GM12873 (cell line): ENCODE measurements around the gene SMAD9.

Experiments
- TF ChIP-seq, protein P1 (sequence below): IDR thresholded peaks from 2 replicates; pipeline ENCODE4 v1.5.1; 2012; ENCODE audit warnings: low read depth, mild to moderate bottlenecking, moderate library complexity, low read length, control low read depth; ENCODE audit not compliant: insufficient read depth; ENCODE audit errors: missing control alignments

Gene SMAD9

DNA sequence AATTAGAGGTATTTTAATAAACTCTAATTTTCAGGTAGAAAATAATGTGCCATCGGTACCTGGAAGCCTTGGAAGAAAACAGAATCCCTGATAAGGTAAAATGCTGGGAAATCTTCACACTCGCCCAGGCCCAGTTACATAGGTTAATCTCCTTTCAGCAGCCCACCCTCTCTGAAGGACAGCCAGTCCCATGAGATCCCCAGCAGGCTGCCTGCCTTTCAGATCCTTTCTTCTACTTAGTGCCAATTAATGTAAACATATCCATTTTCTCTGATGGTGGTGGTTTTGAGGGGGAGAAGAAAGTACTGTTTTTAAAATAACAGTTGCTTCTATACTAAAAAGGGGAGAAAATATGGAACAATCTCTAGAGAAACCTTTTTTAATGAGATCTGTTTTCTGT lies 12.2 kb downstream of the SMAD9 start:
- TF ChIP-seq, protein P1, sequence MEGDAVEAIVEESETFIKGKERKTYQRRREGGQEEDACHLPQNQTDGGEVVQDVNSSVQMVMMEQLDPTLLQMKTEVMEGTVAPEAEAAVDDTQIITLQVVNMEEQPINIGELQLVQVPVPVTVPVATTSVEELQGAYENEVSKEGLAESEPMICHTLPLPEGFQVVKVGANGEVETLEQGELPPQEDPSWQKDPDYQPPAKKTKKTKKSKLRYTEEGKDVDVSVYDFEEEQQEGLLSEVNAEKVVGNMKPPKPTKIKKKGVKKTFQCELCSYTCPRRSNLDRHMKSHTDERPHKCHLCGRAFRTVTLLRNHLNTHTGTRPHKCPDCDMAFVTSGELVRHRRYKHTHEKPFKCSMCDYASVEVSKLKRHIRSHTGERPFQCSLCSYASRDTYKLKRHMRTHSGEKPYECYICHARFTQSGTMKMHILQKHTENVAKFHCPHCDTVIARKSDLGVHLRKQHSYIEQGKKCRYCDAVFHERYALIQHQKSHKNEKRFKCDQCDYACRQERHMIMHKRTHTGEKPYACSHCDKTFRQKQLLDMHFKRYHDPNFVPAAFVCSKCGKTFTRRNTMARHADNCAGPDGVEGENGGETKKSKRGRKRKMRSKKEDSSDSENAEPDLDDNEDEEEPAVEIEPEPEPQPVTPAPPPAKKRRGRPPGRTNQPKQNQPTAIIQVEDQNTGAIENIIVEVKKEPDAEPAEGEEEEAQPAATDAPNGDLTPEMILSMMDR = no peak

DNA sequence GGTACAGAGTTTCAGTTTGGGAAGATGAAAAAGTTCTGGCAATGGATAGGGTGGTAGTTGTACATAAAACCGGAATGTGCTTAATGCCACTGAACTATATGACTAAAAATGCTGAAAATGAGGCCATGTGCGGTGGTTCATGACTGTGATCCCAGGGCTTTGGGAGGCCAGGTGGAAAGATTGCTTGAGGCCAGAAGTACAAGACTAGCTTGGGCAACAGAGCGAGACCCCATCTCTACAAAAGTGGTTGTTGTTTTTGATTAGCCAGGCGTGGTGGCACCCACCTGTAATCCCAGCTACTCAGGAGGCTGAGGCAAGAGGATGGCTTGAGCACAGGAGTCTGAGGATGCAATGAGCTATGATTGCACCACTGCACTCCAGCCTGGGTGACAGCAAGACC lies 12.8 kb downstream of the SMAD9 start:
- TF ChIP-seq, protein P1 = no peak

DNA sequence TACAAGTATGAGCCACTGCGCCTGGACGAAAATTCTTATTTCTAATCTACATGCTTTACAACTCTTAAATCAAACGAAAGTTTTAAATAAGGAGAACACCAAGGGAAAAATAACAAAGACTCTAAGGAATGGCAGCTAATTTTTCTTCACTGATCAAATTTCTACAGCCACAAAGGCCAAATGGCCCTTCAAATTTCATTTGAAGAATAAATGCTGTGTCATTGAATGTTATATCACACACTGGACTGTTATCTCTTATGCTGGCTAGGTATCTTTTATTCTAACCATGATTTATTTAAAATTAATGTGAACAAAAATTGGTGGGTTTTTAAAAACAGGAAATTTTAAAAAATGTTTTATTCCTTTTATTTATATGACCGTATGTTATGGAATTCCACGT lies 14.1 kb downstream of the SMAD9 start:
- TF ChIP-seq, protein P1 = no peak

DNA sequence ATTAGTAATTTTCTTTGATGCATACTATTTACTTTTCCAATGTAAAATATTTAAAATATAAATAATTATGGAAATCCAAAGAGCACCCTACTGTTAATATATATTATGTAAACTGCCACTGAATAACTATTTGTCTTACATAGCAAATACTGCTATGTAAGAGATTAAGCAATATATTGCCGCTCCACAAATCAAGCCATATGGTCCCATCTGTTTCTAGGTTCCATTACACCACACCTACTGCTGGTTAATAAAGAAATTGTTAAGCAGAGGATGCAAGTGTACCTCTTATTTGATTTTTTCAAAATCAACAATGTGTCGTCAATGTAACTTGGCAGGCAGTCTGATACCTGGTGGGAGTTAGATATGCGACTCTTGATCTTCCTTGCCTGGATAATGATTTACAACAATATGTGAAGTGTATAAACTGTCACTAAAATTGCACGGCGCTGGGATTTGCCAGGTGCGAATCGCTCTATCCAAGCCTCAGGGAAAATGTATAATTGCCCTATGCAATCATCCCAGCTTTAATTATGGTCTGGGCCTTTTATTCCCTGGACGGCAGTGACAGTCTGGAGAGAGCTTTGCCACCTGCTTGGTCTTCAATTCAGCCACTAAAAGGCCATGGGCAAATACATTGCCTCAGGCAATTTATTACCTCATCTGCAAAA lies 16.0 kb downstream of the SMAD9 start:
- TF ChIP-seq, protein P1 = no peak

DNA sequence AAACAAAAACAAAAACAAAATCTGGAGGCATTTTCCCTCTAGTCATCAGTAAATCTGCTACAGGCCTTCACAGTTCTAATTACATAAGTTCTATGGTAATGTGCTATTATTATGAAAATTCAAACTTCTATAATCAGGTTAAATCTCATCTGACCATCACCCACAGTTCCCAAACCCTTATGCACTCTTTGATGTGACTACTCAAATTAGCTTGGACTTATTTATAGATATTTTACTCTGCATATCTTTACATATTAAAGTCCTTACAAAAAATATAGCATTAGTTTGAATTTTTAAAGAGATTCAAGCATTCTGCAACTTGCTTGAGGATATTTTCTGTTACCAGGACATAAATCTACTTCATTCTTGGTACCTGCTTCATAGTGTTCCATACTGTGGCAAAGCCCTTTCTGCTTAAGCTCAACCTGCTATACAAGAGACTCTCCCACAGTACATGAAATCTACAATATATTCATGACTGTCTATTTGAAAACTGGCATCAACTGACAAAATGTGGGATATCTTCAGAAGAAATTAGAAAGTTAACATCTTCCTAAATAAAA lies 22.9 kb downstream of the SMAD9 start:
- TF ChIP-seq, protein P1 = no peak

DNA sequence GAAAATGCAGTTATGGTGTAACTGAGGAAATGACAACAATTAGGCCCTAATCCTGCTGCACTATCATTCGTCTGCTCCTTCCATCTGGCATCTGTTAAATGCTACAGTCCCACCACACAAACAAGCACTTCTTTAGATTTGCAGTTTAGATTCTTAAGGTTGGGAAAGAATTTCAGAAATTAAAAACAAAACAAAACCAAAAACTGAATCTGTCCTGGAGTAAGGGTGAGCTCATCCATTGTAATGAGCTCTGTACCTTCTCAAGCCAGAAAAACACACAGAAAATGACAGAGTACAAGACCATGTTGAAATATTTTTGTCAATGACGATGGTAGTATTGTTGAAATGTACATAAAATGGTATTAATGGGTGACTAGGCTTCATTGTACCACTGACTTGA lies 28.3 kb downstream of the SMAD9 start:
- TF ChIP-seq, protein P1 = no peak

DNA sequence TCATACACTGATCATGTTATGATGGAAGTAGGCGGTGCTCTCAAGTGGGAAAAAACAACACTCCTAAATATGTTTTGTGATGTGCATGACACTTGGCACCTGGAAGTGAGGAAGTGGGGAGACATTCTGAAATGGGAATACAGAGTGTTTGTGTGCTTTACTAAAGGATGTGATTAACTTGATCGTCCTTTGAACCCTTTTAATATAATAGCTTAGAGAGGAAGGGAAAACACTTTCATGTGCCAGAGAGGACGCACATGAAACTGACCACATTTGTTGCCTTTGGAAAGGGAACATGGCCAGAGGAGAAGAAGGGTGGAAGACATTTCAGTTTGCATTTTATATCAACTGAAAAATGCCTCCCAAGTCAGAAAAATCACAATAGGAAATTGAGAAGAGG lies 31.4 kb downstream of the SMAD9 start:
- TF ChIP-seq, protein P1 = no peak
